ENCODE measurements around the gene ADAMTS9.
"Not testable (repeated sequence)": the region's sequence is repeated elsewhere in the genome, so short reads cannot be mapped to it uniquely, and the experiment has no call there.

ADAMTS9 gene

GRCh38 chr3:64548200-64548889 is 139.5 kb downstream of the ADAMTS9 start:
- Histone ChIP-seq H3K4me3 (ENCODE audit: low read length) (no peak overlapping the region), H3K27me3 (ENCODE audit: control insufficient read depth, insufficient read depth, low read length) (no peaks in the 10 kb centered on the region), H3K4me1 (ENCODE audit: control insufficient read depth, low read depth, low read length) (peaks cover 7% of the 10 kb centered on the region), H3K9me3 (ENCODE audit: control insufficient read depth, low read depth, low read length) (no peaks in the 10 kb centered on the region), H3K27ac (ENCODE audit: low read length) (no peak overlapping the region), H3K36me3 (ENCODE audit: control insufficient read depth, low read depth, low read length) (no peaks in the 10 kb centered on the region), H3K9ac (ENCODE audit: low read length) (no peak overlapping the region)

- no peaks in the 10 kb centered on the region for H3K36me3 ChIP-seq (ENCODE audit: control insufficient read depth, low read depth, low read length)
- peaks cover 7% of the 10 kb centered on the region for H3K4me1 ChIP-seq (ENCODE audit: control insufficient read depth, low read depth, low read length)
- H3K4me3 ChIP-seq (ENCODE audit: low read length) = no peak overlapping the region
- H3K9ac ChIP-seq (ENCODE audit: low read length) = no peak overlapping the region
- no peaks in the 10 kb centered on the region for H3K9me3 ChIP-seq (ENCODE audit: control insufficient read depth, low read depth, low read length)
- H3K27me3 ChIP-seq (ENCODE audit: control insufficient read depth, insufficient read depth, low read length) = no peaks in the 10 kb centered on the region
- H3K27ac ChIP-seq (ENCODE audit: low read length) = no peak overlapping the region
Measured at GRCh38 chr3:64546856-64547255, 140.9 kb downstream of the ADAMTS9 start.

GRCh38 chr3:64545239-64545638 is 142.6 kb downstream of the ADAMTS9 start:
- H3K27ac ChIP-seq (ENCODE audit: low read length); H3K4me1 ChIP-seq (ENCODE audit: control insufficient read depth, low read depth, low read length); H3K4me3 ChIP-seq (ENCODE audit: low read length); H3K36me3 ChIP-seq (ENCODE audit: control insufficient read depth, low read depth, low read length); H3K9me3 ChIP-seq (ENCODE audit: control insufficient read depth, low read depth, low read length); H3K27me3 ChIP-seq (ENCODE audit: control insufficient read depth, insufficient read depth, low read length); H3K9ac ChIP-seq (ENCODE audit: low read length): not testable (repeated sequence)

- H3K27ac ChIP-seq (ENCODE audit: low read length) = no peak overlapping the region
Measured at GRCh38 chr3:64541803-64542202, 146.0 kb downstream of the ADAMTS9 start.

GRCh38 chr3:64539451-64540196 is 148.2 kb downstream of the ADAMTS9 start:
- Histone ChIP-seq H3K4me3 (ENCODE audit: low read length) (no peak overlapping the region), H3K4me1 (ENCODE audit: control insufficient read depth, low read depth, low read length) (no peaks in the 10 kb centered on the region), H3K9ac (ENCODE audit: low read length) (no peak overlapping the region), H3K27me3 (ENCODE audit: control insufficient read depth, insufficient read depth, low read length) (no peaks in the 10 kb centered on the region), H3K9me3 (ENCODE audit: control insufficient read depth, low read depth, low read length) (no peaks in the 10 kb centered on the region), H3K36me3 (ENCODE audit: control insufficient read depth, low read depth, low read length) (no peaks in the 10 kb centered on the region), H3K27ac (ENCODE audit: low read length) (no peak overlapping the region)

More at GRCh38 chr3:64541803-64542202, 146.0 kb downstream of the ADAMTS9 start:
- no peaks in the 10 kb centered on the region for H3K36me3 ChIP-seq (ENCODE audit: control insufficient read depth, low read depth, low read length)
- H3K9ac ChIP-seq (ENCODE audit: low read length) = no peak overlapping the region
- H3K4me3 ChIP-seq (ENCODE audit: low read length) = no peak overlapping the region
- no peaks in the 10 kb centered on the region for H3K27me3 ChIP-seq (ENCODE audit: control insufficient read depth, insufficient read depth, low read length)
- H3K9me3 ChIP-seq (ENCODE audit: control insufficient read depth, low read depth, low read length) = no peaks in the 10 kb centered on the region
- peaks cover 5% of the 10 kb centered on the region for H3K4me1 ChIP-seq (ENCODE audit: control insufficient read depth, low read depth, low read length)

GRCh38 chr3:64536166-64536565 is 151.6 kb downstream of the ADAMTS9 start:
- H3K27me3 ChIP-seq (ENCODE audit: control insufficient read depth, insufficient read depth, low read length) = peaks cover 23% of the 10 kb centered on the region
- H3K9me3 ChIP-seq (ENCODE audit: control insufficient read depth, low read depth, low read length) = no peaks in the 10 kb centered on the region
- H3K9ac ChIP-seq (ENCODE audit: low read length) = no peak overlapping the region
- no peaks in the 10 kb centered on the region for H3K36me3 ChIP-seq (ENCODE audit: control insufficient read depth, low read depth, low read length)
- no peak overlapping the region for H3K4me3 ChIP-seq (ENCODE audit: low read length)
- no peaks in the 10 kb centered on the region for H3K4me1 ChIP-seq (ENCODE audit: control insufficient read depth, low read depth, low read length)
- H3K27ac ChIP-seq (ENCODE audit: low read length) = no peak overlapping the region

- H3K9me3 ChIP-seq (ENCODE audit: control insufficient read depth, low read depth, low read length) = no peaks in the 10 kb centered on the region
- H3K27me3 ChIP-seq (ENCODE audit: control insufficient read depth, insufficient read depth, low read length) = peaks cover 23% of the 10 kb centered on the region
- no peaks in the 10 kb centered on the region for H3K36me3 ChIP-seq (ENCODE audit: control insufficient read depth, low read depth, low read length)
- H3K4me3 ChIP-seq (ENCODE audit: low read length) = no peak overlapping the region
- no peak overlapping the region for H3K27ac ChIP-seq (ENCODE audit: low read length)
- H3K4me1 ChIP-seq (ENCODE audit: control insufficient read depth, low read depth, low read length) = no peaks in the 10 kb centered on the region
- no peak overlapping the region for H3K9ac ChIP-seq (ENCODE audit: low read length)
Measured at GRCh38 chr3:64533617-64534317, 154.0 kb downstream of the ADAMTS9 start.

- no peak overlapping the region for H3K9ac ChIP-seq (ENCODE audit: low read length)
- no peaks in the 10 kb centered on the region for H3K36me3 ChIP-seq (ENCODE audit: control insufficient read depth, low read depth, low read length)
- H3K9me3 ChIP-seq (ENCODE audit: control insufficient read depth, low read depth, low read length) = no peaks in the 10 kb centered on the region
- peaks cover 23% of the 10 kb centered on the region for H3K27me3 ChIP-seq (ENCODE audit: control insufficient read depth, insufficient read depth, low read length)
- no peak overlapping the region for H3K27ac ChIP-seq (ENCODE audit: low read length)
- no peaks in the 10 kb centered on the region for H3K4me1 ChIP-seq (ENCODE audit: control insufficient read depth, low read depth, low read length)
- H3K4me3 ChIP-seq (ENCODE audit: low read length) = no peak overlapping the region
Measured at GRCh38 chr3:64530434-64531049, 157.3 kb downstream of the ADAMTS9 start.

GRCh38 chr3:64523324-64523723 is 164.5 kb downstream of the ADAMTS9 start:
- no peaks in the 10 kb centered on the region for H3K4me1 ChIP-seq (ENCODE audit: control insufficient read depth, low read depth, low read length)
- no peak overlapping the region for H3K9ac ChIP-seq (ENCODE audit: low read length)
- no peak overlapping the region for H3K27ac ChIP-seq (ENCODE audit: low read length)
- no peaks in the 10 kb centered on the region for H3K27me3 ChIP-seq (ENCODE audit: control insufficient read depth, insufficient read depth, low read length)
- H3K4me3 ChIP-seq (ENCODE audit: low read length) = no peak overlapping the region
- H3K36me3 ChIP-seq (ENCODE audit: control insufficient read depth, low read depth, low read length) = no peaks in the 10 kb centered on the region
- H3K9me3 ChIP-seq (ENCODE audit: control insufficient read depth, low read depth, low read length) = no peaks in the 10 kb centered on the region

GRCh38 chr3:64520334-64520733 is 167.5 kb downstream of the ADAMTS9 start:
- Histone ChIP-seq H3K36me3 (ENCODE audit: control insufficient read depth, low read depth, low read length) (no peaks in the 10 kb centered on the region), H3K9me3 (ENCODE audit: control insufficient read depth, low read depth, low read length) (no peaks in the 10 kb centered on the region), H3K27me3 (ENCODE audit: control insufficient read depth, insufficient read depth, low read length) (no peaks in the 10 kb centered on the region), H3K4me1 (ENCODE audit: control insufficient read depth, low read depth, low read length) (no peaks in the 10 kb centered on the region), H3K27ac (ENCODE audit: low read length) (no peak overlapping the region), H3K9ac (ENCODE audit: low read length) (no peak overlapping the region), H3K4me3 (ENCODE audit: low read length) (no peak overlapping the region)

GRCh38 chr3:64518950-64519349 is 168.8 kb downstream of the ADAMTS9 start:
- no peaks in the 10 kb centered on the region for H3K4me1 ChIP-seq (ENCODE audit: control insufficient read depth, low read depth, low read length)
- no peak overlapping the region for H3K27ac ChIP-seq (ENCODE audit: low read length)
- no peak overlapping the region for H3K4me3 ChIP-seq (ENCODE audit: low read length)
- H3K27me3 ChIP-seq (ENCODE audit: control insufficient read depth, insufficient read depth, low read length) = no peaks in the 10 kb centered on the region
- H3K36me3 ChIP-seq (ENCODE audit: control insufficient read depth, low read depth, low read length) = no peaks in the 10 kb centered on the region
- no peak overlapping the region for H3K9ac ChIP-seq (ENCODE audit: low read length)
- H3K9me3 ChIP-seq (ENCODE audit: control insufficient read depth, low read depth, low read length) = no peaks in the 10 kb centered on the region

Measured in iPS-18a (cell line).